ENCODE data around the gene GALR3.

DNA sequence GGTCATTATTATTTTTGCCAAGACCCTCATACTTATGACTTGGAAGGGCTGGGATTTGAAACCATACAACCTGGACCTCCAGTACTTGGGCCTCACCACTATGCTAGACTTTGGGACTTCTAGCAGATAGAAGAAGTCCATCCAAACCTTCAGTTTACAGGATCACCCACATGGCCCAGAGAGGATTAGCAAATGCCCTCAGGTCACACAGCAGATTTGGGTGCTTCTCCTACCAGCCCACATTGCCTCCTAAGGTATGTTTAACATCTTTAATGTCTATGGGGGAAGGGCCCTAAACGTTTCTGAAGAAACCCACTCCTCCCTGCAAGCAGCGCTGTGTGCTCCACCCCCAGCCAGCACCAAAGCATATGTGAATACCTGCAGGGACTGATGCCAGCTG, 32.9 kb upstream of the GALR3 start:
- TF ChIP-seq CTCF (IDR thresholded peaks at IDR 0.05 in 8 of 11, conservative IDR thresholded peaks at IDR 0.05 in 3 of 11) = no peak
- TF ChIP-seq POLR2A (IDR thresholded peaks at IDR 0.05) = no peak

Measured in spleen (tissue), 7 donors.